Stimulated activated CD4-positive, alpha-beta T cell treated with anti-CD3 and anti-CD28 coated beads, Interleukin-2, amount 100 ng/mL, for 48 hours (primary cell): ENCODE measurements around the gene CASP9.
"Not testable (repeated sequence)": the region's sequence is repeated elsewhere in the genome, so short reads cannot be mapped to it uniquely, and the experiment has no call there.

Source experiments
- DNase-seq, 2 donors: peaks; one replicate each; pipeline ENCODE4 v3.0.0-alpha.2; 2020

The CASP9 gene

GRCh38 chr1:15469361-15469760 lies 54.7 kb downstream of the CASP9 start:
- no peak for DNase-seq

- no peak for DNase-seq
Observed at GRCh38 chr1:15468145-15468544, 55.9 kb downstream of the CASP9 start.

- DNase-seq: not testable (repeated sequence)
Observed at GRCh38 chr1:15466955-15467625, 56.9 kb downstream of the CASP9 start.

- no peak for DNase-seq
Observed at GRCh38 chr1:15465674-15466073, 58.3 kb downstream of the CASP9 start.

- DNase-seq: not testable (repeated sequence)
Observed at GRCh38 chr1:15463926-15464322, 60.1 kb downstream of the CASP9 start.

GRCh38 chr1:15463064-15463800 lies 60.8 kb downstream of the CASP9 start:
- not testable (repeated sequence) for DNase-seq

GRCh38 chr1:15460708-15461095 lies 63.3 kb downstream of the CASP9 start:
- DNase-seq: no peak

GRCh38 chr1:15459771-15460707 lies 64.0 kb downstream of the CASP9 start:
- DNase-seq: no peak

GRCh38 chr1:15458388-15458787 lies 65.6 kb downstream of the CASP9 start:
- not testable (repeated sequence) for DNase-seq

- no peak for DNase-seq
Observed at GRCh38 chr1:15457585-15457984, 66.4 kb downstream of the CASP9 start.

GRCh38 chr1:15456313-15456954 lies 67.6 kb downstream of the CASP9 start, which contains the start of gene CELA2A:
Gene CELA2A (plus strand): TSS chr1:15456732. CDS start chr1:15456754, 22 bp downstream.
- DNase-seq: no peak

GRCh38 chr1:15455522-15455921 lies 68.5 kb downstream of the CASP9 start:
- no peak for DNase-seq

GRCh38 chr1:15454256-15454655 lies 69.8 kb downstream of the CASP9 start:
- no peak for DNase-seq

GRCh38 chr1:15453734-15454133 lies 70.3 kb downstream of the CASP9 start:
- DNase-seq: no peak

- DNase-seq: no peak
Observed at GRCh38 chr1:15452866-15453571, 71.0 kb downstream of the CASP9 start.

GRCh38 chr1:15452216-15452615 lies 71.8 kb downstream of the CASP9 start:
- no peak for DNase-seq

GRCh38 chr1:15451014-15451722 lies 72.8 kb downstream of the CASP9 start:
- no peak for DNase-seq

- no peak for DNase-seq
Observed at GRCh38 chr1:15449567-15449966, 74.4 kb downstream of the CASP9 start.

- no peak for DNase-seq
Observed at GRCh38 chr1:15448877-15449462, 75.0 kb downstream of the CASP9 start.

GRCh38 chr1:15446212-15446611 lies 77.8 kb downstream of the CASP9 start:
- DNase-seq: no peak
